HepG2 (cell line): ENCODE results near the gene PSORS1C2. TPM values are rescaled to one million over a fixed set of nuclear protein-coding genes. Genes with fewer than 3 reads are reported as not detected.

Experiments
- ATAC-seq: fragments of 200-7000 bp; cut with Tn5 transposase; 3 replicates; pipeline ENCODE4 v1.9.1; 2020; ENCODE audit warnings: mild to moderate bottlenecking, moderate library complexity
- BruUV-seq: library from RNA; stranded (reverse); fragments of 400-500 nt; replicated peaks from 2 replicates; lab custom pipeline; 2021; lab: Mats Ljungman, UMichigan
- CTCF ChIA-PET: fragments of 300-600 bp; formaldehyde crosslinking; extraction: SDS; loops from one replicate; lab custom pipeline; 2021; ENCODE audit warnings: low total read pairs, inconsistent platforms, low intra/inter-chr PET ratio; lab: Yijun Ruan, JAX
- POLR2A ChIA-PET: fragments of 350-600 bp; sonication (Branson Sonifier 250); formaldehyde crosslinking; loops from one replicate; lab custom pipeline; 2020; ENCODE audit warnings: antibody characterized with exemption, inconsistent platforms; lab: Yijun Ruan, JAX
- DNase-seq: peaks from one replicate; pipeline ENCODE4 v3.0.0-alpha.2; 2015; ENCODE audit warnings: low spot score
- FAIRE-seq: peaks from 3 replicates; lab custom pipeline; 2011; peaks lifted over from hg19 to GRCh38; lab: Jason Lieb, UNC
- H2AFZ ChIP-seq: one replicate; pipeline ENCODE4 v1.6.1; 2011; ENCODE audit warnings: low read length, inconsistent platforms
- H3K27ac ChIP-seq: fragments of 300-600 bp; 3 replicates; pipeline ENCODE4 v1.8.0; 2011; ENCODE audit warnings: mixed run types, mild to moderate bottlenecking, mixed read lengths, low read length, inconsistent platforms; ENCODE audit not compliant: insufficient read depth; ENCODE audit errors: extremely low read length
- H3K27me3 ChIP-seq, 2 experiments: fragments of 200-600 bp in 1 of 2; 2 replicates in 1 of 2; 3 replicates in 1 of 2; pipeline versions ENCODE4 v1.6.0 to v1.8.0; 2011; ENCODE audit warnings: low read length in 2 of 2, mild to moderate bottlenecking in 2 of 2, moderate library complexity in 2 of 2, inconsistent platforms in 1 of 2; ENCODE audit not compliant: insufficient read depth in 2 of 2, control insufficient read depth in 1 of 2
- H3K36me3 ChIP-seq, 2 experiments: fragments of 200-600 bp in 1 of 2; replicated peaks in 1 of 2; 2 replicates in 1 of 2; 3 replicates in 1 of 2; pipeline versions ENCODE4 v1.5.1 to v1.8.0; 2011; ENCODE audit warnings: low read length in 2 of 2, inconsistent platforms in 1 of 2; ENCODE audit not compliant: insufficient read depth in 2 of 2, control insufficient read depth in 1 of 2
- H3K4me1 ChIP-seq: 2 replicates; pipeline ENCODE4 v1.5.1; 2012; ENCODE audit warnings: low read length, inconsistent platforms; ENCODE audit not compliant: insufficient read depth
- H3K4me2 ChIP-seq: 2 replicates; pipeline ENCODE4 v1.6.0; 2011; ENCODE audit warnings: low read depth, low read length, inconsistent platforms
- H3K4me3 ChIP-seq, 3 experiments: fragments of 200-600 bp in 1 of 3; sonication (generic), shearing (Covaris generic) in 1 of 3; replicated peaks in 1 of 3; 2 replicates each; pipeline ENCODE4 v1.5.1; 2011 to 2016; ENCODE audit warnings: low read length in 3 of 3, inconsistent platforms in 2 of 3, low read depth in 2 of 3, mild to moderate bottlenecking in 2 of 3, control low read depth in 1 of 3, mixed read lengths in 1 of 3; ENCODE audit not compliant: insufficient read depth in 1 of 3
- H3K79me2 ChIP-seq: one replicate; pipeline ENCODE4 v1.6.1; 2011; ENCODE audit warnings: low read length, inconsistent platforms; ENCODE audit not compliant: insufficient read depth
- H3K9ac ChIP-seq: 2 replicates; pipeline ENCODE4 v1.6.0; 2011; ENCODE audit warnings: mild to moderate bottlenecking, low read depth, low read length, inconsistent platforms; ENCODE audit not compliant: insufficient read depth
- H3K9me3 ChIP-seq: 2 replicates; pipeline ENCODE4 v1.5.1; 2012; ENCODE audit warnings: mild to moderate bottlenecking, low read length
- H4K20me1 ChIP-seq: 2 replicates; pipeline ENCODE4 v1.6.0; 2011; ENCODE audit warnings: inconsistent platforms, mild to moderate bottlenecking, low read length, moderate library complexity; ENCODE audit not compliant: insufficient read depth
- FOXO4 ChIP-seq: sonication (generic); formaldehyde crosslinking; conservative IDR thresholded peaks from 2 replicates; pipeline ENCODE4 v1.8.1; 2023; ENCODE audit warnings: missing genetic modification reagents
- HOXA5 ChIP-seq: sonication (generic); formaldehyde crosslinking; IDR thresholded peaks from 2 replicates; pipeline ENCODE4 v1.4.0; 2020; ENCODE audit warnings: missing genetic modification reagents
- MAFF ChIP-seq: IDR thresholded peaks from 2 replicates; pipeline ENCODE4 v1.6.1; 2011; ENCODE audit warnings: low read depth, low read length, improper control_type of control experiment
- MTERF4 ChIP-seq: sonication (generic); formaldehyde crosslinking; IDR thresholded peaks from 2 replicates; pipeline ENCODE4 v1.8.0; 2023; ENCODE audit warnings: mild to moderate bottlenecking, missing genetic modification reagents
- MYPOP ChIP-seq: sonication (generic); formaldehyde crosslinking; IDR thresholded peaks from 2 replicates; pipeline ENCODE4 v1.8.1; 2023; ENCODE audit warnings: mild to moderate bottlenecking, moderate library complexity, missing genetic modification reagents
- POGK ChIP-seq: sonication (generic); formaldehyde crosslinking; conservative IDR thresholded peaks from 2 replicates; pipeline ENCODE4 v1.8.0; 2022; ENCODE audit warnings: mild to moderate bottlenecking, moderate library complexity, missing genetic modification reagents
- TARDBP ChIP-seq: sonication (generic); formaldehyde crosslinking; IDR thresholded peaks from 2 replicates; pipeline ENCODE4 v1.8.0; 2022; ENCODE audit warnings: mild to moderate bottlenecking, missing genetic modification reagents
- ZBTB43 ChIP-seq: sonication (generic); formaldehyde crosslinking; conservative IDR thresholded peaks from 2 replicates; pipeline ENCODE4 v1.4.0; 2020; ENCODE audit warnings: missing genetic modification reagents
- ZNF224 ChIP-seq: sonication (generic); formaldehyde crosslinking; IDR thresholded peaks from 2 replicates; pipeline ENCODE4 v1.5.0; 2020; ENCODE audit warnings: mild to moderate bottlenecking, missing genetic modification reagents
- ZNF232 ChIP-seq: sonication (generic); formaldehyde crosslinking; IDR thresholded peaks from 2 replicates; pipeline ENCODE4 v1.4.0; 2020; ENCODE audit warnings: missing genetic modification reagents, borderline replicate concordance
- ZNF331 ChIP-seq: sonication (generic); formaldehyde crosslinking; IDR thresholded peaks from 2 replicates; pipeline ENCODE4 v1.4.0; 2020; ENCODE audit warnings: missing genetic modification reagents
- ZNF337 ChIP-seq: sonication (generic); formaldehyde crosslinking; IDR thresholded peaks from 2 replicates; pipeline ENCODE4 v1.5.1; 2020; ENCODE audit warnings: missing genetic modification reagents, low read depth, mild to moderate bottlenecking, borderline replicate concordance
- ZNF775 ChIP-seq: sonication (generic); formaldehyde crosslinking; IDR thresholded peaks from 2 replicates; pipeline ENCODE4 v1.4.0; 2020; ENCODE audit warnings: missing genetic modification reagents, mild to moderate bottlenecking, moderate library complexity, borderline replicate concordance
- ZNF816 ChIP-seq: sonication (generic); formaldehyde crosslinking; IDR thresholded peaks from 2 replicates; pipeline ENCODE4 v1.8.0; 2022; ENCODE audit warnings: missing genetic modification reagents, mild to moderate bottlenecking, borderline replicate concordance
- ZNF891 ChIP-seq: sonication (generic); formaldehyde crosslinking; IDR thresholded peaks from 2 replicates; pipeline ENCODE4 v1.5.0; 2020; ENCODE audit warnings: mild to moderate bottlenecking, missing genetic modification reagents
- WGBS: methylation state at CpG from one replicate; pipeline ENCODE4 v1.1.6; 2017; ENCODE audit warnings: low lambda C conversion rate; 5-methylcytosine and 5-hydroxymethylcytosine counted together
- in situ Hi-C: cut with HindIII; loops from 2 replicates; pipeline ENCODE4 v1.10.0; 2017; ENCODE audit warnings: low pct_unique_long_range_greater_than_20kb; ENCODE audit not compliant: extremely low pct_ligation_motif_present
- intact Hi-C: fragments of 100-400 bp; cut with micrococcal nuclease; formaldehyde crosslinking; loops from one replicate; pipeline ENCODE4 v1.10.0; 2022; ENCODE audit not compliant: unreplicated experiment
- polyA plus RNA-seq, 8 experiments: library from polyadenylated mRNA; depleted of rRNA in 3 of 8; stranded (reverse) in 7 of 8; unstranded in 1 of 8; fragments of >200 nt; fragmentation: Illumina TruSeq in 4 of 8; extraction: Trizol in 4 of 8; gene quantifications; 2 replicates each; pipeline versions ENCODE4 v1.2.1 to v1.2.3, GENCODE V29; 2011 to 2016; ENCODE audit warnings: low read depth in 4 of 8, missing spikeins in 1 of 8, mixed read lengths in 1 of 8; ENCODE audit not compliant: insufficient read depth in 1 of 8
- total RNA-seq, 5 experiments: library from RNA; depleted of rRNA; stranded (reverse); fragments of >200 nt; fragmentation: Illumina TruSeq; extraction: Trizol; gene quantifications; 2 replicates each; pipeline ENCODE4 v1.2.3, GENCODE V29; 2016; ENCODE audit warnings: low read depth in 1 of 5

PSORS1C2 gene
- total and polyA plus RNA-seq, 2 of the 13 experiments (the other 11 are each of a cell fraction or from before 2014, with no cell fraction given): not detected

- H3K27ac ChIP-seq: peak overlapping the region; percentile 66
- peak overlapping the region; percentile 76 to 90 (median 87) for H3K4me3 ChIP-seq
- no peaks in the 10 kb centered on the region for H3K9me3 ChIP-seq
- peaks cover 30% of the 10 kb centered on the region for H3K4me1 ChIP-seq
- H3K27me3 ChIP-seq: no peaks in the 10 kb centered on the region
- FAIRE-seq (no peak), ATAC-seq (peak; percentile 66), DNase-seq (peak; percentile 31)
- TSS peak; percentile 62 for BruUV-seq
- WGBS: 15% methylated on average over 19 of the region's 35 CpGs
- no peaks in the 10 kb centered on the region for H4K20me1 ChIP-seq
- H3K79me2 ChIP-seq: no peaks in the 10 kb centered on the region
- H3K9ac ChIP-seq: peak overlapping the region; percentile 63
- peak overlapping the region; percentile 99 for H3K4me2 ChIP-seq
- intact Hi-C loops (loop anchor here (1.0 to 2.0 kb wide), 2 partner anchors 27 to 34 kb away; no protein-coding TSS in a partner anchor), in situ Hi-C loops (no loop called here)
- H2AFZ ChIP-seq: peak overlapping the region; percentile 35
- H3K36me3 ChIP-seq: peaks cover 5 to 23% of the 10 kb centered on the region in 2 experiments
- ChIA-PET CTCF (no interaction called here), POLR2A (interaction anchor here (0.8 to 1.4 kb wide), 3 partner anchors 9 to 28 kb away, joined by 3 to 5 read pairs (median 3); no protein-coding TSS in a partner anchor)
- no peak for TF ChIP-seq HOXA5
- TF ChIP-seq ZNF337: no peak
- TF ChIP-seq ZNF224: no peak
- no peak for TF ChIP-seq ZNF775 (CRISPR knock-in tag)
- TF ChIP-seq POGK (CRISPR knock-in tag): 0 out of 2 replicates have a peak, but pooled peaks have one; percentile 23
- TF ChIP-seq ZNF816 (CRISPR knock-in tag): no peak
- TF ChIP-seq ZNF891 (CRISPR knock-in tag): peak; percentile 12
- TF ChIP-seq ZBTB43 (CRISPR knock-in tag): 0 out of 2 replicates have a peak, but pooled peaks have one; percentile 33
- TF ChIP-seq FOXO4 (CRISPR knock-in tag): 0 out of 2 replicates have a peak, but pooled peaks have one; percentile 43
- no peak for TF ChIP-seq MYPOP (CRISPR knock-in tag)
- TF ChIP-seq ZNF331: 0 out of 2 replicates have a peak, but pooled peaks have one; percentile 18
- 0 out of 2 replicates have a peak, but pooled peaks have one; percentile 22 for TF ChIP-seq ZNF232
- TF ChIP-seq MAFF: no peak
- 0 out of 2 replicates have a peak, but pooled peaks have one; percentile 39 for TF ChIP-seq TARDBP (CRISPR knock-in tag)
- TF ChIP-seq MTERF4 (CRISPR knock-in tag): peak; percentile 93
Measured at GRCh38 chr6:31158863-31159855, 20.3 kb upstream of the PSORS1C2 start.
